NB4 (cell line): Measurements from ENCODE around the gene KLK8.

ENCODE experiments used
- DNase-seq: peaks from one replicate; pipeline ENCODE4 v3.0.0; 2010; ENCODE audit warnings: low read depth
- H3K4me3 ChIP-seq: one replicate; pipeline ENCODE4 v1.5.1; 2011; ENCODE audit warnings: mild to moderate bottlenecking, low read depth, low read length, moderate library complexity
- MAX ChIP-seq: IDR thresholded peaks from 2 replicates; pipeline ENCODE4 v1.6.1; 2011; ENCODE audit warnings: low read depth, low read length
- MYC ChIP-seq: IDR thresholded peaks from 2 replicates; pipeline ENCODE4 v1.6.1; 2011; ENCODE audit warnings: low read depth, low read length
- POLR2A ChIP-seq: IDR thresholded peaks from 2 replicates; pipeline ENCODE4 v1.6.1; 2011; ENCODE audit warnings: mild to moderate bottlenecking; ENCODE audit not compliant: insufficient read length; ENCODE audit errors: extremely low read depth
- TF ChIP-seq, protein P1 (sequence below): IDR thresholded peaks from one replicate; pipeline ENCODE4 v1.5.1; 2012; ENCODE audit warnings: low read depth, low read length

KLK8 gene

DNA sequence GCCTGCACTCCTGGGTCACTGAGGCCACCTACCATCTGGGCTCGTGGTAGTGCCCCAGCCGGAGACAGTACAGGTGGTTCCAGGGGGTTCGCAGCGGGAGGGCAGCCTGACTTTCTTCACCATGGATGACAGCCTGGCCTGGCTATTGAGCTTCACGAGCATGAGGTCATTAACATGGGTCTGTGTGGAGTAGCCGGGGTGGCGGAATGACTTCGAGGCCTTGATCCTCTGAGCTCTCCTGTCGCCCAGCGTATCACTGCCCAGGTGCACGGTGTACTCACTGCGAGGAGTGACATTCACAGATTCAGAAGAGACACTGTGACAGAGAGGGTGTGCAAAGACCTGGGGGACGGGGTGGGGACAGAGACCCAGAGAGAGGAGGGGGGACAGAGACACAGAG lies 21.2 kb downstream of the KLK8 start:
- no peak overlapping the region for H3K4me3 ChIP-seq
- DNase-seq = no peak
- TF ChIP-seq MAX (no peak), MYC (no peak), POLR2A (no peak)
- TF ChIP-seq, protein P1, sequence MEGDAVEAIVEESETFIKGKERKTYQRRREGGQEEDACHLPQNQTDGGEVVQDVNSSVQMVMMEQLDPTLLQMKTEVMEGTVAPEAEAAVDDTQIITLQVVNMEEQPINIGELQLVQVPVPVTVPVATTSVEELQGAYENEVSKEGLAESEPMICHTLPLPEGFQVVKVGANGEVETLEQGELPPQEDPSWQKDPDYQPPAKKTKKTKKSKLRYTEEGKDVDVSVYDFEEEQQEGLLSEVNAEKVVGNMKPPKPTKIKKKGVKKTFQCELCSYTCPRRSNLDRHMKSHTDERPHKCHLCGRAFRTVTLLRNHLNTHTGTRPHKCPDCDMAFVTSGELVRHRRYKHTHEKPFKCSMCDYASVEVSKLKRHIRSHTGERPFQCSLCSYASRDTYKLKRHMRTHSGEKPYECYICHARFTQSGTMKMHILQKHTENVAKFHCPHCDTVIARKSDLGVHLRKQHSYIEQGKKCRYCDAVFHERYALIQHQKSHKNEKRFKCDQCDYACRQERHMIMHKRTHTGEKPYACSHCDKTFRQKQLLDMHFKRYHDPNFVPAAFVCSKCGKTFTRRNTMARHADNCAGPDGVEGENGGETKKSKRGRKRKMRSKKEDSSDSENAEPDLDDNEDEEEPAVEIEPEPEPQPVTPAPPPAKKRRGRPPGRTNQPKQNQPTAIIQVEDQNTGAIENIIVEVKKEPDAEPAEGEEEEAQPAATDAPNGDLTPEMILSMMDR = no peak

GRCh38 chr19:50979758-50980157 lies 21.6 kb downstream of the KLK8 start:
- TF ChIP-seq POLR2A (no peak), MAX (no peak), MYC (no peak)
- TF ChIP-seq, protein P1 = no peak
- no peak overlapping the region for H3K4me3 ChIP-seq
- DNase-seq = no peak

DNA sequence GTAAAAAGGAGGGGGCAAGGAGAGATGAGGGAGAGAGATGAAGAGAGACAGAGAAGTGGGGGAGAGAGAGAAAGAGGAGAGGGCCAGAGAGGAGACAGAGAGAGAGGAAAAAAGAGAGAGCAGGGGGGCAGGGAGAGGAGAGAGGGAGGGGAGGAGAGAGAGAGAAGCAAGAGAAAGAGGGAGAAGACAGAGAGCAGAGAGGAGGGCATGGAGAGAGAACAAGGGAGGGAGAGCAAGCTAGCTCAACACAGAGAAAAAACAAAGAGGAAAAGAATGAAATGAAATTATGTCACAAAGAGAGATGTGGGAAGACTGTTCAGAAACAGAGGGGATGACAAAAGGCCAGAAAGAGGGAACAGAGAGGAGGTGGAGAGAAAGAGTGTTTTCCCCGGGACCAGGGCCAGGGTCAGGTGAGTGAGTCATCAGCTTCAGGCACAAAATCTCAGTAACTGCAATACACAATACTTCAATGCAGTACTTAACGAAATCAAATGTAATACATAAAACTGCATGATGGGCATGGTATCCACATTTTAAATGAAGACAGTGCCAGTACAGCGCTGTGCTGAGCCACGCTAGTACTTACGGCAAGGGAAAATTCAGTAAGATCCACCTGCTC lies 22.5 kb downstream of the KLK8 start:
- no peak overlapping the region for H3K4me3 ChIP-seq
- DNase-seq = no peak
- TF ChIP-seq, protein P1 = no peak
- TF ChIP-seq POLR2A (no peak), MYC (no peak), MAX (no peak)

- TF ChIP-seq, protein P1 = no peak
- no peak for TF ChIP-seq MAX
- no peak for TF ChIP-seq MYC
- TF ChIP-seq POLR2A = no peak
- no peak overlapping the region for H3K4me3 ChIP-seq
- DNase-seq = no peak
Measured at GRCh38 chr19:50977626-50978025, 23.8 kb downstream of the KLK8 start.

- DNase-seq = no peak
- TF ChIP-seq MAX (no peak), MYC (no peak), POLR2A (no peak)
- TF ChIP-seq, protein P1 = no peak
Measured at GRCh38 chr19:50975766-50976165, 25.6 kb downstream of the KLK8 start.

More at GRCh38 chr19:50975766-50976165, 25.6 kb downstream of the KLK8 start:
- H3K4me3 ChIP-seq = no peak overlapping the region
